ENCODE results near the gene SPATA1.

Gene SPATA1

DNA sequence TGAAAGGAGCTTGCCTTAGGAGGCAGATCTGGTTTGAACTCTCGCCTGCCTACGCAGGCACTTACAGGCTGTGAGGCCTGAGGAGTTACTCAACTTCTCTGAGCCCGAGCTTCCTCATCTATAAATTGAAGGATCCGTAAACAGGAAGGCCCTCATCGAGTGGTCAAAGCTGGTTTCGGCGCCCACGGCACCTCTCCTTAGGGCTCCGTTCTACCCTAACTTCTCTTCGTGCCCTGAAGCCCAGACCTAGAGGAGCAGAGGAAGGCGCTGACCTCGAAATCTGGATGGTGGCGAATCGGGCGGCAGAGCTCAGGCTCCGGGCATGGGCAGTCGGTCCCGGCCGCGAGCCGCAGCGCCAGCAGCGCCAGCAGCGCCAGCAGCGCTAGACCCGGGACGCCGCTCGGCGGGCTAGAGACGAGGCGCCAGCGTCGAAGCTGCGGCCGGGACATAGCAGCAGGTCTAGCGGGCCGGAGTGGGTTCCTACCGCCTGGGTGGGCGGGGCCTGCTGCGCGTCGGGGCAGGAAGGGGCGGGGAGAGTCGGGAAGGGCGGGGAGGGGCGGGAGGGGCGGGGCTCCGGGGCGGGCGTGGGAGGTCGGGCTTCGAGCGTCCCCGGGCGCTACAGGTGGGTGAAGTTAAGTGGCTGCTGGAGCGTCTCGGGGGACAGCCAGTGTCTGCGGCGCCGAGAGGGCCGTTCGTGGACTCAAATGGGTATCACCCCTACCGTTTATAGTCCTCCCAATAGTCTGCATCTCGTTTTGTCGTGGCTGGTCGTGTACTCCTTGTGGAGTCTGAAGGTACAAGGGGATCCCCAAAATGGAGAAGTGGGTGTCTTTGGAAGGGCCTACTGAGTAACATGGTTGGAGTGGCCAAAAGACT, 68.0 kb downstream of the SPATA1 start, which contains the start of gene CTBS:
Gene CTBS, minus strand, starts transcription at position 474 of the 876 bp plus-strand sequence. Its CDS starts 25 bp downstream, at position 449.
- TF ChIP-seq, protein P1, sequence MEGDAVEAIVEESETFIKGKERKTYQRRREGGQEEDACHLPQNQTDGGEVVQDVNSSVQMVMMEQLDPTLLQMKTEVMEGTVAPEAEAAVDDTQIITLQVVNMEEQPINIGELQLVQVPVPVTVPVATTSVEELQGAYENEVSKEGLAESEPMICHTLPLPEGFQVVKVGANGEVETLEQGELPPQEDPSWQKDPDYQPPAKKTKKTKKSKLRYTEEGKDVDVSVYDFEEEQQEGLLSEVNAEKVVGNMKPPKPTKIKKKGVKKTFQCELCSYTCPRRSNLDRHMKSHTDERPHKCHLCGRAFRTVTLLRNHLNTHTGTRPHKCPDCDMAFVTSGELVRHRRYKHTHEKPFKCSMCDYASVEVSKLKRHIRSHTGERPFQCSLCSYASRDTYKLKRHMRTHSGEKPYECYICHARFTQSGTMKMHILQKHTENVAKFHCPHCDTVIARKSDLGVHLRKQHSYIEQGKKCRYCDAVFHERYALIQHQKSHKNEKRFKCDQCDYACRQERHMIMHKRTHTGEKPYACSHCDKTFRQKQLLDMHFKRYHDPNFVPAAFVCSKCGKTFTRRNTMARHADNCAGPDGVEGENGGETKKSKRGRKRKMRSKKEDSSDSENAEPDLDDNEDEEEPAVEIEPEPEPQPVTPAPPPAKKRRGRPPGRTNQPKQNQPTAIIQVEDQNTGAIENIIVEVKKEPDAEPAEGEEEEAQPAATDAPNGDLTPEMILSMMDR (conservative IDR thresholded peaks at IDR 0.05; ENCODE audit: low read length), result no peak
- no peak for TF ChIP-seq EZH2phosphoT487 (IDR thresholded peaks at IDR 0.05; ENCODE audit: borderline replicate concordance)
- H3K36me3 ChIP-seq (ENCODE audit: insufficient read depth, low read length), result no peaks in the 10 kb centered on the region
- peak within 1 kb of the TSS; percentile 94 for H3K4me2 ChIP-seq (ENCODE audit: low read depth, low read length, poor library complexity, severe bottlenecking)
- H3K9me3 ChIP-seq (ENCODE audit: insufficient read depth, low read depth, low read length), result no peaks in the 10 kb centered on the region
- H3F3A ChIP-seq (ENCODE audit: low read depth), result no peaks in the 10 kb centered on the region
- no peaks in the 10 kb centered on the region for H4K20me1 ChIP-seq (ENCODE audit: insufficient read depth, low read length, poor library complexity, severe bottlenecking)
- no peaks in the 10 kb centered on the region for H3K27me3 ChIP-seq (ENCODE audit: insufficient read depth, low read length, poor library complexity, severe bottlenecking)
- no peaks in the 10 kb centered on the region for H3K9me2 ChIP-seq (replicated peaks; ENCODE audit: low read depth, low read length)
- peaks cover 38% of the 10 kb centered on the region for H3K4me1 ChIP-seq (ENCODE audit: insufficient read depth, low read length, poor library complexity, severe bottlenecking)
- H3K4me3 ChIP-seq (ENCODE audit: low read length, poor library complexity, severe bottlenecking), result peak within 1 kb of the TSS; percentile 91
- peaks cover 25% of the 10 kb centered on the region for H3K79me2 ChIP-seq (ENCODE audit: insufficient read depth, low read length)
- H2AFZ ChIP-seq (ENCODE audit: low read length), result peak within 1 kb of the TSS; percentile 88
- peak within 1 kb of the TSS; percentile 91 for H3K9ac ChIP-seq (ENCODE audit: low read depth, low read length, poor library complexity, severe bottlenecking)

- H3K36me3 ChIP-seq (ENCODE audit: insufficient read depth, low read length), result no peaks in the 10 kb centered on the region
- H3K27me3 ChIP-seq (ENCODE audit: insufficient read depth, low read length, poor library complexity, severe bottlenecking), result no peaks in the 10 kb centered on the region
- peaks cover 36% of the 10 kb centered on the region for H3K4me1 ChIP-seq (ENCODE audit: insufficient read depth, low read length, poor library complexity, severe bottlenecking)
- peak overlapping the region; percentile 78 for H3K4me2 ChIP-seq (ENCODE audit: low read depth, low read length, poor library complexity, severe bottlenecking)
- H3K9me2 ChIP-seq (replicated peaks; ENCODE audit: low read depth, low read length), result no peaks in the 10 kb centered on the region
- peak overlapping the region; percentile 72 for H3K4me3 ChIP-seq (ENCODE audit: low read length, poor library complexity, severe bottlenecking)
- H3K79me2 ChIP-seq (ENCODE audit: insufficient read depth, low read length), result peaks cover 25% of the 10 kb centered on the region
- no peaks in the 10 kb centered on the region for H4K20me1 ChIP-seq (ENCODE audit: insufficient read depth, low read length, poor library complexity, severe bottlenecking)
- TF ChIP-seq, protein P1 (conservative IDR thresholded peaks at IDR 0.05; ENCODE audit: low read length), result no peak
- TF ChIP-seq EZH2phosphoT487 (IDR thresholded peaks at IDR 0.05; ENCODE audit: borderline replicate concordance), result no peak
- no peaks in the 10 kb centered on the region for H3K9me3 ChIP-seq (ENCODE audit: insufficient read depth, low read depth, low read length)
- H2AFZ ChIP-seq (ENCODE audit: low read length), result peak overlapping the region; percentile 88
- H3K9ac ChIP-seq (ENCODE audit: low read depth, low read length, poor library complexity, severe bottlenecking), result peak overlapping the region; percentile 52
- no peaks in the 10 kb centered on the region for H3F3A ChIP-seq (ENCODE audit: low read depth)
Measured at GRCh38 chr1:84574936-84575335, 68.8 kb downstream of the SPATA1 start.

DNA sequence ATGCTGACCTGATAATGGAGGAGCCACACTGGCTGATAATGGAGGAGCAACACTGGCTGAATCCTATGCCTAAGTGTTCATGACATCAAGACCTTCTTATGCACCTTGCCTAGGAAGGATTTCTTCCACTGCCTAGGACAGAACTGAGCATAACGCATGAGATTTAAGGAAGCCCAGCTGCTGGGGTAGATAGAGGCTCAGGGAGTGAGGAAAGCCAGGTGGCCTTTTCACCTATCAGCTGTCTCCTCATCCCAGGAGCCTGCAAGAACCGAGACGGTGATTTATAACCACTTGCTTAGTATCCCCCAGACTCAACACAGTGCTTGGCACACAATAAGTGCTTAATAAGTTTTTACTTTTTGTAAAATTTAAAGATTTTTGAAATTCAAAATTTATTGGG, 75.5 kb downstream of the SPATA1 start:
- Histone ChIP-seq H3K9ac (ENCODE audit: low read depth, low read length, poor library complexity, severe bottlenecking) (no peak overlapping the region), H3K36me3 (ENCODE audit: insufficient read depth, low read length) (no peaks in the 10 kb centered on the region), H3K9me2 (replicated peaks; ENCODE audit: low read depth, low read length) (no peaks in the 10 kb centered on the region), H2AFZ (ENCODE audit: low read length) (no peak overlapping the region), H3K4me1 (ENCODE audit: insufficient read depth, low read length, poor library complexity, severe bottlenecking) (no peaks in the 10 kb centered on the region), H3K9me3 (ENCODE audit: insufficient read depth, low read depth, low read length) (no peaks in the 10 kb centered on the region), H3F3A (ENCODE audit: low read depth) (no peaks in the 10 kb centered on the region), H3K4me3 (ENCODE audit: low read length, poor library complexity, severe bottlenecking) (no peak overlapping the region), H3K79me2 (ENCODE audit: insufficient read depth, low read length) (no peaks in the 10 kb centered on the region), H4K20me1 (ENCODE audit: insufficient read depth, low read length, poor library complexity, severe bottlenecking) (no peaks in the 10 kb centered on the region), H3K4me2 (ENCODE audit: low read depth, low read length, poor library complexity, severe bottlenecking) (no peak overlapping the region), H3K27me3 (ENCODE audit: insufficient read depth, low read length, poor library complexity, severe bottlenecking) (no peaks in the 10 kb centered on the region)
- TF ChIP-seq, protein P1 (conservative IDR thresholded peaks at IDR 0.05; ENCODE audit: low read length), result no peak
- TF ChIP-seq EZH2phosphoT487 (IDR thresholded peaks at IDR 0.05; ENCODE audit: borderline replicate concordance), result no peak

Measured in Loucy (cell line).